CD4-positive, alpha-beta T cell treated with Interleukin-2 at 100 ng/mL for 4 hours (primary cell): ENCODE data around the gene PRR7.
A peak's percentile ranks its signal among the peaks of the same experiment; 100 is the strongest.
"Not testable (repeated sequence)": the region's sequence is repeated elsewhere in the genome, so short reads cannot be mapped to it uniquely, and the experiment has no call there.

Experiments
- DNase-seq: peaks from one replicate; pipeline ENCODE4 v3.0.0-alpha.2; 2020; ENCODE audit warnings: low spot score

PRR7 gene

DNA sequence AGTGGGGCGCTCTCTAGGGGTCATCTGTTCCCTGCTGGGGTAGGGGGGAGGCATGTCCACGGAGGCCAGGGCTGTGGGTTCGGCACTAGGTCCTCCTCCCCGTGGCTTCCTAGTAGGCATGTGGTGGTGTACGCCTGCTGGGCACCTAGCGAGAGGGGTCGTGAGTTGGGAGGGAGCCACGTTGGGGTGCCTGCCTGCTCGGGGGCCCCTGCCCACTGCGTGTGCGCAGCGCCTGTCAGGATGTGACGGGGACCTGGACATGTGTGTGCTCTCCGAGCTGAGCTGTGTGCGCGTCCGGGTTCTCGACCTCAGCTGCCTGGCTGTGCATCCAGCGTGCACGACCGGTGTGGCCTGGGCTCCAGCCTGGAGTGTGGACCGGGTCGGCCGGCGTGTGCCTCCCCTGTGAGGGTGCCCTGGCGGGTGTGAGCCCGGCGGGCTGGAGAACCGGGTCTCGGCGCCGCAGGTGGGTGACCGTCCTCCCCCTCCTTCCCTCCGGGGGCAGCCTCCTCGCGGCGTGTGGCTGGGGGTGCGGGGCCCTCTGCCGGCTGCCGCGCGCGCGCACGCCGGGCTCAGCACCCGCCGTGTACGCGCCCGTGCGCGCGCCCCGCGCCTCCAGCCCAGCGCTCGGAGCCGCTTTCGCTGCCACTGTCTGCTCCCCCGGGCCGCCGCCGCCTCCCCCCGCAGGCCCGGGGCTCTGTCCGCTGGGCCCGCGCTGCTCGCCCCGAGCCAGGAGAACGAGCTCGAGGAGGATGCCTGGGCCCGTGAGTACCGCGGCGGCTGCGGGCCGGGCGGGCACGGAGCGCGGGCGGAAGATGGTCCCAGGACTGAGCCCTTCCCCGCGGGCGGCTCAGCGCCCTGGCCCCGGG lies at the start of gene PRR7:
Gene PRR7 (plus strand): TSS at position 615 of the 866 bp plus-strand sequence. CDS start 8,254 bp downstream, outside the sequence.
- DNase-seq, result peak; percentile 75

GRCh38 chr5:177397875-177398390 lies 48.7 kb upstream of the PRR7 start:
- DNase-seq, result no peak

DNA sequence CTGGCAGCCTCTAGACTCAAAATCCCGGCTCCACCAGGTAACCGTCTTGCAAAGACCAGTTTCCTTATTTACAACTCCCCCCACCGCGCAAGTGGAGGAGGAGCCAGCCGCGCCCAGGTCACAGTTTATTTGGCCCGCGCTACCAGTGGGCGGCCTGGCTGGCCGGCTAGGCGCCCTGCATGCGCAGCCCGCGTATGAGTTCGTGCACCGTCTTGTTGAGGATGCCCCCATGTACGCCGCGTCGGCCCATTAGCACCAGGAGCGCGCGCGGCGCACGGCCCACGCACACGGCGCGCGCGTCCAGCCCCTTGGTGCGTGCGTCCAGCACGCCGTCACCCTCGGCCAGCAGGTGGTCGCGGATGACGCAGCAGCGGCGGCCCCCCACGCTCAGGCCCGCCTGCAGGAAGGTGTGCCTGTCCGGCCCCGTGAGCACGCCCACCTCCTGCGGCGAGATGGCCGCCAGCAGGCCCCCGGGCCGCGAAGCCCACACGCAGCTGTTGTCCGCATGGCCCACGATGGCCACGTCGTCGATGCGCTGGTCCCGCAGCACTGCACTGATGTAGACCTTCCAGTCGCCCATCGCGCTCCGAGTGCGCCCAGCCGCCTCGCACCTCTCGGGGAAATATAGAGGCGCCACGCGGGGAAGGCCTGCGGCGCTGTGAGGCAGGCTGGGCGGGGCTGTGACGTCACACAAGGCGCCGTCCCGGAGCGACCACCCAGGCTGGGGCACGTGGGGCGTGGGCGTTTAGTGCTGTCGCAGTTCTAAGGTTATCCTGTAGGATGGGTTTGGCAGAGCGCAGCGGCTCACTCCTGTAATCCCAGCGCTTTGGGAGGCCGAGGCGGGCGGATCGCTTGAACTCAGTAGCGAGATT lies 46.4 kb upstream of the PRR7 start, which contains the start of gene PFN3:
Gene PFN3 (minus strand): TSS at position 665 of the 872 bp plus-strand sequence. CDS start 85 bp downstream, at position 580.
- DNase-seq, result no peak

GRCh38 chr5:177402271-177403043 lies 44.2 kb upstream of the PRR7 start:
- peak; percentile 72 for DNase-seq

- DNase-seq, result peak; percentile 43
These were observed 43.4 kb upstream of the PRR7 start for GRCh38 chr5:177403102-177403791.

DNA sequence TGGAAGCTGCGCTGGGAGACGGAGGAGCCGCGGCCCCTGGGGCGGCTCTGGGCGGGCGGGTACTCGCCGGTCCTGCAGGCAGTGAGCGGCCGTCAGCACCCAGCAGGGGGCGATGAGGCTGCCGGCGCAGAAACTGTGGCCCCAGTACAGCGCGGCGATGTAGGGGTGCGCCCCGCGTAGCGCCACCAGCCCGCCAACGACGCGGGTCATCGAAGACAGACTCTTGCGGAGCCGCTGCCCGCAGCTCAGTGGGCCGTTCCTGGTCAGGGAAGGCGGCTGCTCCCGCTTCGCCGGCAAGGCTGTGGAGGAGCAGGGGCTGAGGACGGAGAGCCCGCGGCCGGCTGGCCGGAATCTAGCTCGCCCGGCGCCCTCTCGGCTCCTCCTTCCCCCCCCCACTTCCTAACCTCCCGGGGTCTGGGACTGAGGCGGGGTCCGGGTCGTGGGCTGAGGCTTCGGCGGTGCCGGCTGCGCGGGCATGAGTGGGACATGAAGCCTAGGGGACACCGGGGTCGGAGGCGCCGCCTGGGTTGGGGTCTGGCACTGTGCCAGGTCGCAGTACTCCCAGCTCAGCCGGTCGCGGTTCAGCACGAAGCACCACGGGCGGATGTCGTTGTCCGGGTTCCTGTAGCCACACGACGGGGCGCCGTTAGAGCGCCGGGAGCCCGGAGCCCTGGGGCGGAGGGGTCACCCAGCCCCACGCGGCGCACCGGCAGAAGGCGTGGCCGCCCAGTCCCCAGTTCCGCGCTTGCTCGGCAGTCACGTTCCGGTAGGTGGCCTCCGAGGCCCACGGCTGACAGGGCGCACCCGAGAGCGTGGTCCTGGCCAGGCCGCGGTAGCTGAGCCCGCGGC lies 42.6 kb upstream of the PRR7 start:
- peak; percentile 89 for DNase-seq

- no peak for DNase-seq
These were observed 41.9 kb upstream of the PRR7 start for GRCh38 chr5:177404641-177405179.

- DNase-seq, result no peak
These were observed 41.3 kb upstream of the PRR7 start for GRCh38 chr5:177405312-177405711.

GRCh38 chr5:177405805-177406204 lies 40.8 kb upstream of the PRR7 start:
- DNase-seq, result no peak

DNA sequence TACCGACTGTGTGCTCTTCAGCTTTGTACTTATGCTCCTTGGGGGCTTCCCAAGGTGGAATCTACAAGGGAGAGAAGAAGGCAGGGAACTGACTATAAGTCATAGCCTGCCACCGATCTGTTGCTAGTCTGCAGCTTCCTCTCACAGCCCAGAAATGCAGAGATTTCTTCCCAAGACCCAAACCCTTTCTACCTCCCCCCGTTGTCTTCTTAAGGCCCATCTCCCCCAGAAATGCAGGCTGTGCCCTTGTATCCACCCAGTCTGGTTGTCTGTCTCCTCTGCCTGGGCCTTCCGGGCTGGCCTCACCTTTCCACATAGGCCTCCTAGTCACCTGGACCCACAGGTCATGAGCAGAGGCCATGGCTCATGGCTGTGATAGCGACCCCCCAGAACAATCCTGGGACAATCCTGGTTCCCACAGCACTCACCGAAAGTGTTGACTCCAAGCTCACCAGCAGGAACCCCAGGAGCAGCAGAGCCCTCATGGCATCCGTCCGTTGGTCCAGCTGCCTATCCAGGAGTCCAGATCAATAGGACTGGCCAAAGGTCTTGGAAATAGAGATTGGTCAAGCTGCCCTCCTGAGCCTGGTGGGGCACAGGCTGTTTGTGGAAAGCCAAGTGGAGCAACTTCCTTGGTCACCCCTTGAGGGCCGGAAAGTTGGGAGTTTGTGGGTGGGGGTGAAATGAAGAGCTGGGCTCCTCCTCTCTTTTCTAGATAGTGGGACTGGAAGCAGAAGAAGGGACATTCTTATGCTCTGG lies 37.4 kb upstream of the PRR7 start, which contains the start of gene F12:
Gene F12 (minus strand): TSS at position 522 of the 759 bp plus-strand sequence. CDS start 37 bp downstream, at position 485.
- no peak for DNase-seq

DNA sequence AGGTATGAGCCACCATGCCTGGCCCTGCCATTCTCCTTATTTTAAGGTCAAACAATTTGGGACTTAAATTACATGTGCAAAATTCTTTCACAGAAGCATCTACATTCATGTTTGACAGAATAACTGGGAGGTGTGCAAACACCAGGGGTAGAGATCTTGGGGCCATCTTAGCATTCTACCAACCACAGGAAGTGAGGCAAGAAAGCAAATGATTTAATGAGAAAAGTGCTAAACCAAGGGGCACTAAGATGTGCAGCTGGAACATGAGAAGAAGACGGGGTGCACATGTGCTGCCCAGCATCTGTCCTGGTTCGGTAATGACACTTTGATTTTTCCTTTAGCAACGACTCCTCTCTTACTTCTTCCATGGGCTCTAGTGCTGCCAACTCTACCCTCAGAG lies 36.0 kb upstream of the PRR7 start:
- no peak for DNase-seq

- peak; percentile 63 for DNase-seq
These were observed 33.9 kb upstream of the PRR7 start for GRCh38 chr5:177412603-177413233.

DNA sequence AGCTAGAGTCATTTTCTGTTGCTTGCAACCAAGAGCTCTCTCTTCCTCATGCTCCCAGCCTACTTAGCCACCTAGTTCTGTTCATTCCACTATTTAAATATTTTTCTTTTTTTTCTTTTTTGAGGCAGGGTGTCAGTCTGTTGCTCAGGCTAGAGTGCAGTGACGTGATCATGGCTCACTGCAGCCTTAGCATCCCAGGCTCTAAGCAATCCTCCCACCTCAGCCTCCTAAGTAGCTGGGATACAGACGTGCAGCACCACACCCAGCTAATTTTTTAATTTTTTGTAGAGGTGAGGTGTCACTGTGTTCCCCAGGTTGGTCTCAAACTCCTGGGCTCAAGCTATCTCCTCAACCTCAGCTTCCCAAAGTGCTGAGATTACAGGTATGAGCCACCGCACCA lies 32.1 kb upstream of the PRR7 start:
- no peak for DNase-seq

GRCh38 chr5:177417081-177417480 lies 29.5 kb upstream of the PRR7 start:
- DNase-seq, result not testable (repeated sequence)

GRCh38 chr5:177419046-177419445 lies 27.6 kb upstream of the PRR7 start:
- DNase-seq, result no peak

GRCh38 chr5:177420472-177420871 lies 26.1 kb upstream of the PRR7 start:
- not testable (repeated sequence) for DNase-seq

DNA sequence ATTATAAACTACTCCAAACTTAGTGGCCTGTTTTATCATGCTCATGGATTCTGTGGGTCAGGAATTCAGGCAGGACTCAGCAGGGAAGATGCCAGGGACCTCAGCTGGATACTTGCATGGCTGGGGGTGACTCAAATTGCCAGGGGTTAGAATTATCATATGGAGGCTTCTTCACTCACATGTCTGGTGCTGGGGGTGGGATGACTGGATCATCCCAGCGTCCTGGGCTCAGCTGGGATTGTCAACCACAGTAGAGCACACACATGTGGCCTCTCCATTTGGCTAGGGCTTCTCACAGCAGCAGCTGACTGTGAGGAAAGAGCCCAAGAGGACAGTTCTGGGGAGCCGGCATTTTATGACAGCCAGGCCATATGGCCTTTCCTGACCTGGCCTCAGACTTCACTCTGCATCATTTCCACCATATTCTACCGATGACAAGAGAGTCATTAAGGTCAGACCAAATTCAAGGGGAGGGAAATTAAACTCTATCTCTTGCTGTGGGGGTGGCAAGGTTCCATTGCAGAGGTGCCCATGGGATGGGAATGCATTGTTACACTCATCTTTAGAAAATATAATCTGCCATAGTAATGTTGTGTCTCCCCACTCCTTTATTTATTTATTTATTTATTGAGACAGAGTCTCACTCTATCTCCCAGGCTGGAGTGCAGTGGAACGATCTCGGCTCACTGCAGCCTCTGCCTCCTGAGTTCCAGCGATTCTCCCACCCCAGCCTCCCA lies 25.4 kb upstream of the PRR7 start:
- DNase-seq, result no peak

DNA sequence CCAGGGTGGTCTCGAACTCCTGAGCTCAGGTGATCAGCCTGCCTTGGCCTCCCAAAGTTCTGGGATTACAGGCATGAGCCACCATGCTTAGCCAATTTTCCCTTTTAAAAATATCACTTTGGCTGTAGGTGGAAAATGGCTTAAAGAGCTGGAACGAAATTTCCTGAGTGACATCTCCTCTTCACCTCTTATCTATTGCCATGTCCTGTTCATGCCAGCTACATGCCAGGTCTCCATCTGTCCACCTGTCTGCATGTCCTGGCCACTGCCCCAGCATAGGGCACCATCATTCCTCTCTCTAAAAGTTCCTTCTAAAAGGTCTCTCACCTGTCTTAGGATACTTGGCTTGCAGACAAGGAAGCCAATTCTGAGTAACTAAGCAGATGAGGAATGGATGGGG lies 22.9 kb upstream of the PRR7 start:
- DNase-seq, result no peak
